Immature natural killer cell (primary cell): ENCODE results near the gene ZNF133. TPM values are rescaled to one million over a fixed set of nuclear protein-coding genes. Genes with fewer than 3 reads are reported as not detected.
"Not testable (repeated sequence)": the region's sequence is repeated elsewhere in the genome, so short reads cannot be mapped to it uniquely, and the experiment has no call there.

Experiments
- DNase-seq, 3 donors: peaks; one replicate each; pipeline ENCODE4 v3.0.0; 2022; ENCODE audit warnings: mixed read lengths in 1 of 3
- H3K27ac Mint-ChIP-seq, 6 donors: one replicate each; pipeline ENCODE4 v1.8.0; 2020; ENCODE audit warnings: mixed read lengths in 6 of 6, mild to moderate bottlenecking in 5 of 6, inconsistent platforms in 4 of 6, moderate library complexity in 3 of 6
- H3K27me3 Mint-ChIP-seq, 3 donors: one replicate each; pipeline ENCODE4 v1.8.0; 2020 to 2021; ENCODE audit warnings: low read depth in 3 of 3, mild to moderate bottlenecking in 3 of 3, mixed read lengths in 3 of 3, moderate library complexity in 3 of 3, inconsistent platforms in 1 of 3
- H3K36me3 Mint-ChIP-seq, 3 donors: one replicate each; pipeline ENCODE4 v1.8.0; 2020; ENCODE audit warnings: mixed read lengths in 3 of 3, inconsistent platforms in 2 of 3, mild to moderate bottlenecking in 2 of 3
- H3K4me1 Mint-ChIP-seq, 2 donors: one replicate each; pipeline ENCODE4 v1.8.0; 2020; ENCODE audit warnings: inconsistent platforms in 2 of 2, mild to moderate bottlenecking in 2 of 2, mixed read lengths in 2 of 2, moderate library complexity in 1 of 2
- H3K4me3 Mint-ChIP-seq, 5 donors: one replicate each; pipeline ENCODE4 v1.8.0; 2020; ENCODE audit warnings: mild to moderate bottlenecking in 5 of 5, mixed read lengths in 5 of 5, inconsistent platforms in 3 of 5, moderate library complexity in 3 of 5
- H3K9me3 Mint-ChIP-seq, 6 donors: one replicate each; pipeline ENCODE4 v1.8.0; 2020; ENCODE audit warnings: mild to moderate bottlenecking in 6 of 6, mixed read lengths in 6 of 6, inconsistent platforms in 4 of 6, moderate library complexity in 3 of 6
- polyA plus RNA-seq, 3 donors: library from polyadenylated mRNA; unstranded; fragments of 300-500 nt; fragmentation: Illumina TruSeq; gene quantifications; one replicate each; pipeline ENCODE4 v1.2.3, GENCODE V29; 2021

The ZNF133 gene
- polyA plus RNA-seq, 3 donors from 2014 or later = 3.2 to 6.5 (median 5.4) TPM

DNA sequence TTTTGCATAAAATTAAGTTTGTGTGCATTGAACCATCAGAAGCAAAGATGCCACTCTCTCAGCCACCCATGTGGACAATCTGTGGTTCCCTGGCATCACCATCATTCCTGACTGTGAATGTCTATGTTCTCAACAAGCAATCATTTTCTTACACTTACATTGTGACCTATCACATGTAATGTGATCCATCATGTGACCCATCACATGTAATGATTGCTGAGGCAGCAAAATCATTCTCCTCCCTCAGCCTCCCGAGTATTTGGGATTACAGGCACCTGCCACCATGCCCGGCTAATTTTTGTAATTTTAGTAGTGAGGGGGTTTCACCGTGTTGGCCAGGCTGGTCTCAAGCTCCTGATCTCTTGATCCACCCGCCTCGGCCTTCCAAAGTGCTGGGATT, 22.0 kb upstream of the ZNF133 start:
- no peaks in the 10 kb centered on the region for H3K9me3 Mint-ChIP-seq
- no peaks in the 10 kb centered on the region for H3K36me3 Mint-ChIP-seq
- H3K27me3 Mint-ChIP-seq = peaks cover 3 to 5% (median 4%) of the 10 kb centered on the region in 3 donors
- H3K4me3 Mint-ChIP-seq = no peak overlapping the region
- no peak for DNase-seq
- H3K27ac Mint-ChIP-seq = no peak overlapping the region
- H3K4me1 Mint-ChIP-seq = no peaks in the 10 kb centered on the region

DNA sequence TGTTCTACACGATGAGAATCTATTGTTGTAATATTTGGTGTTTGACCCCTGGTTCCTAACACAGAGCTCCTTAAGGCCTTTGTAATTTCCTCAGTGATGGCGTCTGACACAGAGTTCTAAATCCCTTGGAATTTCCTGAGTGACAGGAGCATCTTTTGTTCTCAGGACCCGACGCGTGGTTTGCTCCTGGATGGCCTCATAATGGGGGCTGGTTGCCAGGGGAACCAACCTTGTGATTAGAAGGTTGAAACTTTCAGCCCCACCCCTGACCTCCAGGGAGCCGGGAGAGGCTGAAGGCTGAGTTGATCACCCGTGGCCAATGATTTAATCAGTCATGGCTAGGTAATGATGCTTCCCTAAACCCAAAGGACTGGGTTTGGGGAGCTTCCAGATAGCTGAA, 20.5 kb upstream of the ZNF133 start:
- H3K36me3 Mint-ChIP-seq = no peaks in the 10 kb centered on the region
- no peak for DNase-seq
- H3K27ac Mint-ChIP-seq = no peak overlapping the region
- H3K9me3 Mint-ChIP-seq = no peaks in the 10 kb centered on the region
- peaks cover 4 to 5% (median 4%) of the 10 kb centered on the region in 3 donors for H3K27me3 Mint-ChIP-seq
- H3K4me3 Mint-ChIP-seq = no peak overlapping the region
- no peaks in the 10 kb centered on the region for H3K4me1 Mint-ChIP-seq

DNA sequence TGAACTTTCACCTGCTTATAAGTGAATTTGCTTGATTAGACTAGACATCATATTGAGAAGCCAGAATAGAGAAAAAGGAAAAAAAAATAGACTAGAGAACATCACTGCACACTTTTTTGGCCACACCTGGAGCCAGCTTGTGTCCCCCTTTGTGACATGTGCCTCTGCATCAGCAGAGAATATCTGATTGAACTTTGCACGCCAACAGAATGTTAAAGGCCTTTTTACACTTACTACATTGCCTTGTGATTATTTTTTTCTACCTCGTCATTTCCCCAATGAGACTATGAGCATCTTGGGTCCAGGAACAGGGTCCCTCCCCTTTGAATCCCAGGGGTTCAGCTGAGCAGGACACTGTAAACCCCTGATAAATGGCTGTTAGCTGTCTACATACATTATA, 17.2 kb upstream of the ZNF133 start:
- Mint-ChIP-seq H3K36me3 (no peaks in the 10 kb centered on the region), H3K27ac (no peak overlapping the region), H3K4me3 (no peak overlapping the region), H3K4me1 (no peaks in the 10 kb centered on the region), H3K9me3 (no peaks in the 10 kb centered on the region), H3K27me3 (peaks cover 4 to 7% (median 4%) of the 10 kb centered on the region in 3 donors)
- DNase-seq = no peak

DNA sequence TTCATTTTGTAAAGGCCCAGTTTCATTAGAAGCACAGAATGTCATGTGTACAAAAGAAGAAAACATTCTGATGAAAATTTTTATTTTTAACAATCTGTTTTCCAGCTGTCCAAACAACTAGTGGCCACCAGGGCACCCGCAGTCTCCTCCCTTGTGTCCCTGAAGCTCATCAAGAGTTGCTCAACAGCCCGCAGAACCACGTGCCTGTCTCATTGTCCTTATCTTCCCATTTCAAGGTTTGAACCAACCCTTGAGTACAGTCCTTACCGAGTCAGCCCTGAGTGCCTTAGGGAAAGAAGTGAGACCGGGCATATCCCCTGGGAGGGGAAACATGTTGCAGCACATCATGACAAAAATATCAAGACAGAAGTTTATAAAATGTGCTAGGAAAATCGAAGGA, 15.9 kb upstream of the ZNF133 start:
- peaks cover 4 to 7% (median 4%) of the 10 kb centered on the region in 3 donors for H3K27me3 Mint-ChIP-seq
- no peaks in the 10 kb centered on the region for H3K36me3 Mint-ChIP-seq
- no peak for DNase-seq
- H3K4me3 Mint-ChIP-seq = no peak overlapping the region
- no peaks in the 10 kb centered on the region for H3K9me3 Mint-ChIP-seq
- H3K27ac Mint-ChIP-seq = no peak overlapping the region
- H3K4me1 Mint-ChIP-seq = no peaks in the 10 kb centered on the region

DNA sequence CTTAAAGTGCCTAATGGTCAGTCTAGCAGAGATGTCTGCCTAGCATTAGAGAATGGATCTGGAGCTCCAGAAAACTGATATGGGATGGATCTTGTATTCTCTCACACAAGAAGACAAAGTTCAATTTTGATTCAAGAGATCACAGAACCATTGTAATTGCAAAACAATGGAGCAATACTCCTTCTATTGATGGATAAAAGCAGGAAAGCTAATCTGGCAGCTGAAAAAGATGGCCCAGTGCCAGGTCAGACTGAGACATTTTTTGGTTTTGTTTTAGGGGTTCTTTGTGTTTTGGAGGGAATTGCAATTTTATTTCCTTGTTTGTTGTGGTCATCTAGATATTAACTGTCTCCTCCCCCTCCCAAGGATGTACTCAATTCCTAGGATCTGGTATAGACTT, 14.6 kb upstream of the ZNF133 start:
- Mint-ChIP-seq H3K36me3 (no peaks in the 10 kb centered on the region), H3K27ac (no peak overlapping the region), H3K4me1 (no peaks in the 10 kb centered on the region), H3K9me3 (no peaks in the 10 kb centered on the region), H3K4me3 (no peak overlapping the region), H3K27me3 (peaks cover 0 to 14% (median 8%) of the 10 kb centered on the region in 3 donors)
- no peak for DNase-seq

DNA sequence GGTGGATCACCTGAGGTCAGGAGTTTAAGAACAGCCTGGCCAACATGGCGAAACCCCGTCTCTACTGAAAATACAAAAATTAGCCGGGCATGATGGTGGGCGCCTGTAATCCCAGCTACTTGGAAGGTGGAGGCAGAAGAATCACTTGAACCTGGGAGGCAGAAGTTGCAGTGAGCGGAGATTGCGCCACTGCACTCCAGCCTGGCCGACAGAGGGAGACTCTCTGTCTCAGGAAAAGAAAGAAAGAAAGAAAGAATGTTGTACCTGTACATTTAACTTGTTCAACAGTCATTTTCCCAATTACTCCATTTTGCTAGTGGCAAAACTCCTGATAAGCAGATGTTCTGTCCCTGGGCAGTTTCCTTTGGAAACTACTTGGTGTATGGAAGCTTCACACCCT, 12.4 kb upstream of the ZNF133 start:
- not testable (repeated sequence) for H3K9me3 Mint-ChIP-seq
- H3K27me3 Mint-ChIP-seq = peaks cover 0 to 13% (median 8%) of the 10 kb centered on the region in 3 donors

DNA sequence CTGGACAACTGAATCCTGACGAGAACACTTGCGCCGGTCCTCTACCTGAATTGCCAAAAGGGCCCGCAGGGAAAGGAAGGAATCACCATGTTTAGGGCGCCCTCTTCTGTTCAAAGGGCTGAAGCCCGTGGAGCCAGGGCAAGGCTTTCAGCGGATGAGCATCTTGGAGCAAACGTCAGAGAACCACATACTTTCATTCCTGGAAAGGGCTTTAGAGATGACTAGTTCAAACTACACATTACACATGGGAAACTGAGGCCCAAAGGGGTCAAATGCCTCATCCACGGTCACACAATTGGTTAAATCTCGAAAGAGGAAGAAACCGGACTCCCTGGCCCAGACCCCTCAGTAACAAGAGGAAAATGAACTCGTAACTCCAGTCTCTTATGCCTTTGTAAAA, 11.5 kb upstream of the ZNF133 start:
- Mint-ChIP-seq H3K27ac (no peak overlapping the region), H3K9me3 (no peaks in the 10 kb centered on the region), H3K36me3 (no peaks in the 10 kb centered on the region), H3K4me3 (no peak overlapping the region), H3K4me1 (no peaks in the 10 kb centered on the region), H3K27me3 (peaks cover 0 to 12% (median 5%) of the 10 kb centered on the region in 3 donors)
- DNase-seq = peak; percentile 21 to 37 (median 28)

More for the DNA sequence above, 12.4 kb upstream of the ZNF133 start:
- H3K4me1 Mint-ChIP-seq, H3K4me3 Mint-ChIP-seq, H3K36me3 Mint-ChIP-seq, DNase-seq, H3K27ac Mint-ChIP-seq: not testable (repeated sequence)

DNA sequence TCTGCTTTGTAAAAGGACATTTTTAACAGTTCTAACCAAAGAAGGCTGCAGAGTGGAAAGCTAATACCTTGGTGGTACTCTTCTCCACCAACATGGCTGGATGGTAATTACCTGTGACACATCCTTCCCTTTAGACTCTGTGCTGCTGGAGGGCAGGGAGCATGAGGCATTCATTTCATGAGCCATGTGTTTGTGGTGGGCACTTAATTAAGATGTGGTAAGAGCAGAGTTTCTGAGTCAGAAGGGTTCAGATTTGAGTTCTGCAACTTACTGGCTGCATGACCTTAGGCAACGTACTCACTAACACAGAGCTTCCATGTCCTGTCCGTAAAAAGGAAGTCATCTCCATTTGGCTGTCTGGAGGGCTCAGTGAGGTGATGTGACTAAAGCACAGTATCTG, 9.1 kb upstream of the ZNF133 start:
- Mint-ChIP-seq H3K36me3 (peaks cover 0 to 3% (median 0%) of the 10 kb centered on the region in 3 donors), H3K4me1 (no peaks in the 10 kb centered on the region), H3K27me3 (peaks cover 4 to 18% (median 8%) of the 10 kb centered on the region in 3 donors), H3K27ac (no peak overlapping the region), H3K9me3 (peaks cover 0 to 3% (median 0%) of the 10 kb centered on the region in 6 donors), H3K4me3 (no peak overlapping the region)
- no peak for DNase-seq

DNA sequence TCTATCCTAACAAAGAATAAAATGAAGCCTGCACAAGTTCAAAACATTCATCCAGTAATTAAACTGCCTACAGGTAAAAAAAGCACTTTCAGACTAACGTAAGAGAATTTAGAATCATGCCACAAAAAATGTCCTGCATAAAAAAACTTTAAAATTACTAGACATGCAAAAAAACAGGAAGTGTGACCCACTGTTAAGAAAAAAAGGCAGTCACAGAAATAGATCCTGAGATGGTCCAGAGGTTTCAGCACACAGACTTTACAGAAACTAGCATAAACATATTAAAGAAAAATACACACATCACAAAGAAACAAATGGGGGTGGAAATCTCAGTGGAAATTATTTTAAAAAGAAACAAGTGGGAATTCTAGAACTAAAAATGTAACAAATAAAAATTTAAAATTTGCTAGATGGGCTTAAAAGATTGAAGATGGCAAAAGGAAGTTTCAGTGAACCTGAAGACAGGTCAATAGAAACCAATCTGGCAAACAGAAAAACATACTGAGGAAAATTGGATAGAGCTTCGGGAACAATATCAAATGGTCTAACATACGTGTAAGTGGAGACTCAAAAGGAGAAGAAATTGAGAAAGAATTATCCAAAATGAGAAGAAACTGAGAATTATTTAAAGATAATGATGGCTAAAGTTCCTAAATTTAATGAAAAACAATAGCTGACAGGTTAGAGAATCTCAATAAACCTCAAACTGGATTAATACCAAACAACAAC, 3.4 kb upstream of the ZNF133 start:
- peaks cover 2 to 21% (median 5%) of the 10 kb centered on the region in 6 donors for H3K9me3 Mint-ChIP-seq
- peaks cover 0 to 15% (median 4%) of the 10 kb centered on the region in 3 donors for H3K36me3 Mint-ChIP-seq
- peak overlapping the region in 1 of 5 donors; percentile 9 for H3K4me3 Mint-ChIP-seq
- no peak for DNase-seq
- H3K27me3 Mint-ChIP-seq = peaks cover 10 to 25% (median 22%) of the 10 kb centered on the region in 3 donors
- H3K27ac Mint-ChIP-seq = no peak overlapping the region
- H3K4me1 Mint-ChIP-seq = peaks cover 19 to 25% of the 10 kb centered on the region in 2 donors

DNA sequence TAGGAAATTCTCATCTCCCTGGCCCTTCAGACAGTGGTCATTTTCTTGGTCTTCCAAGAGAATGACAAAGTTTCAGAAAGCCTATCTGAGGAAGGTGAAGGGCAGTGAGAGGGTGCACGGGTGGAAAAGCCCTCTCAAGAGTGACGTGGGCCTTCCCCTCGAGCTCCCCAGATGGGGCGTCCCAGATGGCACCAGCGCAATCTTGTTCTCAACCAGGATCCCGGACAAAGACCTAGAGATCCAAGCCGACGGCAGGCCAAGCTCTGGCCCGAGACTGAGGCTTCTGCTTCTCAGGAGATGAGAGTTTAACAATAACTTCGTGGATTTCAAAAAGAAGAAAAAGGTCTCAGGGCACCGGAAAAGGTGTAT, 797 bp upstream of the ZNF133 start:
- Mint-ChIP-seq H3K9me3 (peaks cover 2 to 21% (median 5%) of the 10 kb centered on the region in 6 donors), H3K36me3 (peaks cover 8 to 23% (median 12%) of the 10 kb centered on the region in 3 donors), H3K27ac (peak overlapping the region; percentile 98 to 100 (median 99)), H3K4me1 (peaks cover 22 to 33% of the 10 kb centered on the region in 2 donors), H3K4me3 (peak overlapping the region; percentile 98 to 99 (median 98)), H3K27me3 (peaks cover 10 to 25% (median 23%) of the 10 kb centered on the region in 3 donors)
- no peak for DNase-seq

DNA sequence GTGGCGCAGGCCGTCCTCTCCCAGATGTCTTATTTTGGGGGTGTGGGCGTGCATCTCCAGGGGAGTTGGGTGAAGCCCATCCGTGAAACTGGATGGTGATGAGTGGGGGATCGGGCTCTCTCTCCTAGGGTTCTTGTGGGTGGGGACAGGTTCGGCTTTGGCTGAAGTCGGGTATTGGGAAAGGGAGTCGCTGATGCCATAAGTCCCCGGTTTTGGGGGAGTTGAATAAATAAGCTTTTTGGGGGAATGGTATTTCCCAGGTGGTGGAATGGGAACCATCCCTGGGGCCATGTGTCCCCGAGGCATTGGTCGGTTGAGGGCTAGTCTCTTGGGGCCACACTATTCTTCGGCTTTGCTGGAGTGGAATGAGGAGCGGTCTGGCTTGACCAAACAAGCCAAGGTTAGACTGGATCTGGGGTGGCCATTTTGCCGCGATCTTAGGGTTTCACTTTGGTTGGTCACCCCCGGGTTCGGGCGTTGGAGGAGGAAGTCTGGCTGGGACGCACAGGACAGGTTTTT, 481 bp downstream of the ZNF133 start:
- peaks cover 12 to 28% (median 16%) of the 10 kb centered on the region in 3 donors for H3K36me3 Mint-ChIP-seq
- peak overlapping the region; percentile 98 to 99 (median 98) for H3K4me3 Mint-ChIP-seq
- H3K27me3 Mint-ChIP-seq = peaks cover 10 to 23% (median 18%) of the 10 kb centered on the region in 3 donors
- no peak for DNase-seq
- peak overlapping the region; percentile 98 to 100 (median 99) for H3K27ac Mint-ChIP-seq
- H3K9me3 Mint-ChIP-seq = peaks cover 2 to 21% (median 5%) of the 10 kb centered on the region in 6 donors
- peaks cover 22 to 33% of the 10 kb centered on the region in 2 donors for H3K4me1 Mint-ChIP-seq

DNA sequence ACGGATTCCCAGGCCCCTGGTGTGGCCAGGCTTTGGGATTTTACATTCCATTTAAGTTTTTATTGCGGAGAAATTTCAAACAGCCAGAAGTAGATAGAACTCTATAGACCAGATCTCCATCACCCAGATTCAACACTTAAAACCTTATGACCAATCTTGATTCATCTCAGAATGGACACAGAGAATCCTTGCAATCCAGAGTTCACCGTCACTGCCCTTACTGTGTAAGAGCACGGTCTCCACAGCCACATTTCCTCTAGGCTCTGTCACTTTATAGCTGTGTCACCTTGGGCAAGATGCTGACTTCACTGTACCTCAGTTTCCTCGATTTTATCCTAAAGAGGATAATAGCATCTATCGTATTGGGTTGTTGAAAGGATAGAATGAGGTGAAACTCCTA, 979 bp downstream of the ZNF133 start:
- no peak for DNase-seq
- peaks cover 12 to 29% (median 16%) of the 10 kb centered on the region in 3 donors for H3K36me3 Mint-ChIP-seq
- H3K4me1 Mint-ChIP-seq = peaks cover 22 to 33% of the 10 kb centered on the region in 2 donors
- H3K27me3 Mint-ChIP-seq = peaks cover 10 to 19% (median 16%) of the 10 kb centered on the region in 3 donors
- peak overlapping the region; percentile 98 to 99 (median 98) for H3K4me3 Mint-ChIP-seq
- peak overlapping the region in 4 of 6 donors; percentile 36 to 100 (median 99) for H3K27ac Mint-ChIP-seq
- H3K9me3 Mint-ChIP-seq = peaks cover 0 to 21% (median 6%) of the 10 kb centered on the region in 6 donors

DNA sequence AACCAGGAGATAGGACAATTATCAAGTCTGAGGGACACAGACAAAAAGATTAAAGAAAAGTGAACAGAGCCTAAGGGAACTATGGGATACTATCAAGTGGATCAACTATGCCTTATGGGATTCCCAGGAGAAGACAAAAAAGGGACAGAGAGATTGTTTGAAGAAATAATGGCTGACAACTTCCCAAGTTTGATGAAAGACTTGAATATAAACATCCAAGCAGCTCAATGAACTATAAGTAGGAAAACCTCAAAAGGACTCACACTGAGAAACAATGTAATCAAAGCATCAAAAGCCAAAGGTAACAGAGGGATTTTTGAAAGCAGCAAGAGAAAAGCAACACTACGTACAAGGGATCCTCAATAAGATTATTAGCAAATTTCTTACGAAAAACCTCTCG, 11.0 kb downstream of the ZNF133 start:
- H3K27me3 Mint-ChIP-seq = peaks cover 0 to 3% (median 2%) of the 10 kb centered on the region in 3 donors
- no peak for DNase-seq
- peaks cover 4 to 7% (median 5%) of the 10 kb centered on the region in 6 donors for H3K9me3 Mint-ChIP-seq
- no peaks in the 10 kb centered on the region for H3K4me1 Mint-ChIP-seq
- H3K4me3 Mint-ChIP-seq = no peak overlapping the region
- H3K36me3 Mint-ChIP-seq = peaks cover 9 to 38% (median 35%) of the 10 kb centered on the region in 3 donors
- no peak overlapping the region for H3K27ac Mint-ChIP-seq

DNA sequence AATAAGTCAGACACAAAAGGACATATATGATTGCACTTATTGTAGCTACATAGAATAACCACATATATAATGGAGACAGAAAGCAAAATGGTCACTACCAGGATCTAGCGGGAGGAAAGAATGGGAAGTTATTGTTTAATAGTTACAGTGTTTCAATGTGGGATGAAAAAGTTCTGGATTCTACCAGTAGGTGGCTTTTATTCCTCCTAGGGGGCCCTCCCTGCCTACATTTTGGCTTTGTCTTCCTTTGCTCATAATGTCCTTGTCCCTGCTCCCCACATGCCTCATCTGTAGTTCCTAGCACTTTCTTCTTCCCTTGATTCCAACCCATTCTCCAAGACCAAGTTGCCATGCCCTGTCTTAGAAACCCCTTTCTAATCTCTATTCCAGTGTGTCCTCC, 16.3 kb downstream of the ZNF133 start:
- Mint-ChIP-seq H3K4me3 (no peak overlapping the region), H3K27me3 (peaks cover 0 to 3% (median 2%) of the 10 kb centered on the region in 3 donors), H3K27ac (no peak overlapping the region), H3K36me3 (peaks cover 6 to 27% (median 16%) of the 10 kb centered on the region in 3 donors), H3K4me1 (no peaks in the 10 kb centered on the region), H3K9me3 (peaks cover 0 to under 1% (median 0%) of the 10 kb centered on the region in 6 donors)
- DNase-seq = no peak
